ENCODE results near the gene CKLF.
A peak's percentile ranks its signal among the peaks of the same experiment; 100 is the strongest.
"Not testable (repeated sequence)": the region's sequence is repeated elsewhere in the genome, so short reads cannot be mapped to it uniquely, and the experiment has no call there.

CKLF gene

DNA sequence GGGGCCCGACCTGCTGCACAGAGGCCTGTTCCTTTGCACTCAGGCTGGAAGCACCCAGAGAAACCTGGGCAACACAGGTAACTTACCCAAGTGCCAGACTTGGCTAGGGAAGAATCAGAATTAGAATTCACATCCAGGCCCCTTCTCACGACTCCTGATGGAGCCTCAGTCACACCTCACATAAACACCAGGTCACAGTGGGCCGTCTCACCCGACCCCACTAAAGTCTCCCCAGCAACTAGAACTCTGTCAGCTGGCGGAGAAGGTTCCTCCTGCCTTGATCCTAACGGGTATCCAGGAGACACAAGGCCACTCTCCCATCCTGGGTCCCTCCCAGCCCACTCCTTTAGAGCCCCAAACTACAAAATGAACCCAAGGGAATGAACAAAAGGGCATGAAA is 8.8 kb upstream of the CKLF start:
- no peak for DNase-seq

DNA sequence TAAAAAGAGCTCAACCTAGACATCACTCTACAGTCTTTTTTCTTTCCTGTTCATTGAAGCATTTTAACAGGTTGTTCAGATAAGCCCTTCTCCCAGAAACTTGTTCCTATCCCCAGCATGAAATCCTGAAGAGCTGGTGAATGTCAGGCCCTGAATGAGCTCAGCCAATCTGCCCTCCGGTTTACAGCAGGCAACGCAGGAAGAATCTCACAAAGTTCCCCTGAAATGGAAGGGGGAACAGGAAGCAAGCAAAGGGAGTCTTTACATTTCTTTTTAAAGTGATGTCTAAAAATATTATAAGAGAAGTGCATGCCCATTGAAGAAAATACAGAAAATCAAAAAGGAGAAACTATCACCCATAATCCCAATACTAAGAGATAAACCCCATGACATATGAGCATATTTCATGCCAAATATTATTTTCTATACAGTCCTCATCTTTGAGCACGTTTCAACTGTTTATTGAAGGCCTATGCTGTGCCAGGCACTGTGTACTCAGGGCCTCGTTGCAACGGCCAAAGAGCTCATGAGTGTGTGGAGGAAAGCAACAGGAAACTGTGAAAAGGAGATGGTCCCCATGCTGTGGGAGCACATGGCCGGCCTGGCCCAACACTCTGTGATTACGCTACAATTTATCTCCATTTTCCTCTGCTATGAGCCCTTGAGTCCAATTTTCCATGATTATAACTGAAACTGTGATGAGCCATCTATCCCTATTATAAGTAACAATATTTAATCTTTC is 8.2 kb upstream of the CKLF start:
- no peak for DNase-seq

DNA sequence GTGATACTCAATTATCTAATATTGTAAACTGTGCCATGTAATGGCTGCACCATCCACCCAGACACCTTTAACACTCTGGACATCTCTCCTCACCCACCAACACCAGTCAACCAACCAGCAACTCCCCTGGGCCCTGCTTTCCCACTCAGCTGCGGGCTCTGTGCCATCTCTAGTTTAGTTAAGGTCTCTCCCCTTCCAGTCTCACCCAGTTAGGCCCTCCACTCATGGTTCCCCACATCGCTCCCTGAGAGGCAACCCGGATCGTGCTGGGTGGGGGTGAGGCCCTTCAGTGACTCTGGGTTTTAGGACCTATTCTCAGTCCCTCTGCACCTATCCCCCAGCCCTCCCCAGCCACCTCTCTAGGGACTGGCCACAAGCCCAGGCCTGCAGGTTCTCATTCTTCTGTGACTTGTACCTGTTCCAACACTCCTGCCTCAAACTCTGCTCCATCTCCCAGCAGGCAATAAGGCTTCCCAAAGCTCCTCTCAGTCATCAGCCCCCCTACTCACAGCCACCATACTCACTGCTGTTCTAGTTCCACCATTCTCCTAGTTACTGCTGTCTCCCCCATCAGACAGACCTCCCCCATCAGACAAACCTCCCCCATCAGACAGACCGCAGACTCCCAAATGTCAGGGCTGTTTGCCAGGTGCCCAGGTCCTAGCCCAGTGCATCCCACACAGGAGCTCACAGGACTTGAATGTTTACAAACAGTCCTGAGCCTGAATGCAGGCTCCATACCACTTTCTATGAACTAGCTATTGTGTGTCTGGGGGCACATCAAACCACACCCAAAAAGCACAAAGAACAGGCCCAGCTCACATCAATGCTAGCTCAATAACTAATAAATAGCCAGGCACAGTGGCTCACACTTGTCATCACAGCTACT is 5.0 kb upstream of the CKLF start:
- no peak for DNase-seq

DNA sequence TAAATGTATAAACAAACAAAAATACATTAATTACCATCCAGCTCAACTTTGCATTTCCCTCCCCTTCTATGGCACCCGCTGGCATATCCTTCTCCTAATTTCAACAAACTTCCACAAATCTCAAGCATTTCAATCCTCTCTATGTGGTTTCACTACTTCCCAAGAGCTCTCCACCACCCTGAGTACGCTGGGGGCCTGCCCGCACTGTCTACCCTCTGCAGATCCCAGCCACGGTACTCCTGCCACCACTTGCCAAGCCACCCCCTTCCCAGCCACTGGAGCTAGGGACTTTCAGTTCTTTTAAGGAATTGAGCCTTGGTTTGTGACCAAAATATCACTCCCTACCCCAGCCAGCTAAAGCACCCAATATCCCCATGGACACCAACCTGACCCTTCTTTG is 4.3 kb upstream of the CKLF start:
- DNase-seq: no peak

DNA sequence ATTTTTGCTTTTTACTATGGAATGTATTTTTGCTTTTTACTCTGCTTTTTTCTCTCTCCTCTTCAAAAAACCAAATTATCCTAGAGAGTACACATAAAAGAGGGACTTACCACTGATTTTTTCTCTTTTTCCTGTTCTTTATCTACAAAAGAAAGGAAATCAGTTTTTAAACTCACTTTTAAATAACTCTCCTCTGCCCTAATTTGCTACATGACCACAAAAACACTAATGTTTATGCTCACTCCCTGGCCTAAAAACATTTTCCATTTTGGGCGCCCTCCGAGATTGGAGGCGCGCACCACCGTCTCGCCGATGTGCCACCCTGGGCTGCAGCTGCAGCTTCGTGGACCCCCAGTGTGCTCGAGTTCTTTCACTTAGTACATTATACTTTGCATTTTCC is 3.5 kb upstream of the CKLF start:
- DNase-seq: no peak

DNA sequence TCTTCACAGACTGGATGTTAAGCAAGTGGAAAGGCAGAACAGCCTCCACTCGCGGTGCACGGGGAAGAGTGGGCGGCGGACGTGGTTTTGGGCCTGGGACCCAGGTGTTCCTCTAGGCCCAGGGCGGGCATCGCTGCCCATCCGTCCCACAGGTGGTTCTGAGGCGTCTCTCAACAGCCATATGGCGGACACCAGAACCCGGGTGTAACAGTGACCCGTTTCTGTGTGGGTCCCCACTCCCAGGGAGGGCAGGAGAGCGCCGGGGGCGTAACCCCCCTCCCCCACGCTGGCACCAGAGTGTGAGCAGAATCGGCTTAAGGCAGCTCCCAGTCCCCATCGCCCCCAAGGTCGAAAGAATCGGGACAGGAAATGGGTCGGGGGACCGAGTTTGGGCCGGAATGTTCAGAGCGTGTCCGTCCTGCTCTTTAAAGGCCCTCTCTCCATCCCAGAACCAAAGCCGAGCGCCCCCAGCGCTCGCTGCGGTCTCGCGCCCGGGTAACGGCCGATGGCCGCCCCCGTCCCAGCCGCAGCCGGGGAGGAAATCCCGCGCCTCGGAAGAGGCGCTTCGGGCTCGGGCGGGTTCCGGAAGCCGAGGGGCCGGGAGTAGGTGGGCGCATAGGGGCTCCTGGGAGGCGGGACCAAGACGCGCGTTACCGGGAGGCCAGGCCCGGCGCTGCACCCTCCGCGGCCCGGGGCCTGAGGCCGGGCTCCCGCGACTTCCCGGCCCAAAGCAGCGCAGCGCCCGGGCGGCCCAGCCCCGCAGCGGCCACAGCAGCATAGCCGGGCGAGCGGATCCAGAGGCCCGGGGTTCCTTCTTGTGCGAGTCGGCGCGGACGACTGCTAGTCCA is 2.9 kb upstream of the CKLF start, which contains the start of gene TK2:
TK2 (minus strand) TSS at position 839 of the 848 bp plus-strand sequence; CDS start at position 778, 61 bp downstream.
- DNase-seq: peak; percentile 14

DNA sequence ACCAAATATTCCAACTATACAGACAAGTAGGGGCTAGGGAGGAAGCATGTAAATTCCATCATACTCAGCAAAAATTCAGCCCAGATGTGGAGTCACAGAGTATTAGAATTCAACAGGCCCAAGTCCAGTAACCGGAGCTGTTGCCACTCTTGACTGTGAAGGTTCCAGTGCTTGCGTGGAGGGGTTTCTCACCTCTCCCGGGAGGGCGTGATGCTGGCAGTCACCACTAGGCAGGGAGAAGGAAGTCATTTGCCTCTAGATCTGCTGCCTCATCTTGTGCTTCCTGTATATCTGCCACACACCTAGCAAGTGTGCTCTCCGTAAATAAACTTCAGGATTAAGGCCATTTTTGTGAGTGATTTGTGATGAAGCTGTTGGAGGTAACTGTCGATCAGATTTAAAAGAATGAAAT is 1.0 kb upstream of the CKLF start:
- no peak for DNase-seq

DNA sequence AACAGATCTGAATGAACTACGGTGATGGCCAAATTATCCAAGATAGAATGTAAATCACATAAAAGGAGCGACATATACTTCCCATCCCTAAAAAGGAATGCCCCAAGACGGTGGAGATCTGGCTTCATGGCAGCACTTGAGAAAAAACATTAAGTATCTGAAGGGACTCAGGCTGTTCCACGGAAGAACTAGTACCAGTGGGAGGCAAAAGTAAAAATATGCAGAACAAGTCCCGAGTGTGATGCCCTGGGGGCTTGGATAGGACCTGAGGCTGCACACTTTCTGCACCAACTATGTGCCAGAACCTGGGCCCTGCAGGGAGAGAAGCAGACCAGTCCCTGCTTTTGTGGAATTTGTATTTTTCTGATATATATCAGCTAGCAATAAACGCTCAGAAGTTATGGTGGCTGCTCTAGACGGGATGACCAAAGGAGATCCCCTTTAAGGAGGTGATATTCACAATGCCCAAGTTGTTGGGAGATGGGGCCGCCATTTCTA is 539 bp upstream of the CKLF start:
- DNase-seq: no peak

DNA sequence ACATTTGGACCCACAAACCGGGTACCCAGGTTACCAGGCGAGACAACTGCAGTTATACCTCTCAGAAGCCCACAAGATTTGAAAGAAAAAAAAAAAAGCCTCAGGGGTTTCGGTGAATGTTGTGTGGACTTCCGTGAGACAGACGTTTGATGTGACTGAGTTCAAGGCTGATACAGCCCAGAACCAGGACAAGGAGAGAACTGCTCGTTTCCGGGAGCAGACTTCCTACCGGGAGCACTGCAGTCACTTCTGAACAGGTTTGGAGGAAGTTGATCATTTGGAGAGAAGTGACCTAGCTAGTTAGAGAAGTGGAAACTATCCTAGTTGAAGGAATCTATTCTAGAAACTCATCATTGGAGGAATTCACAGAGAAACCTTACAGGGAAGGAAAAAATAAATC is 847 bp downstream of the CKLF start:
- no peak for DNase-seq

DNA sequence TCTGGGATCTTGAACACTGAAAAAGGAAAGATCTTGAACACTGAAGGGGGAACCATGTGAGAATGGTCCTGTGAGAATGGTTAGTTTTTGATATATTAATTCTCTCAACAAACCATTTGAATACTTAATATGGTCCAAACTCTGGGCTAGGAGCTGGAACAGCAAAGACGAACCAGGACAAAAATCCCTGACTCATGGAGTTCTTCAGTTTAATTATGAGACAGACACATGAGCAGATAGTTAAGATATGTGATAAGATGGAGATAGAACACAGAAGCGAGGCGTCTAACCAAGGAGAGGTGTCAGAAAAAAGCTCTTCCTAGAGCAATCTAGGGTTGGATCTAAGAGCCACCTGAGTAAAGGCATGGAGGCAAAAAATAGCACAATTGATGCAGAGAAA is 1.6 kb downstream of the CKLF start:
- no peak for DNase-seq

DNA sequence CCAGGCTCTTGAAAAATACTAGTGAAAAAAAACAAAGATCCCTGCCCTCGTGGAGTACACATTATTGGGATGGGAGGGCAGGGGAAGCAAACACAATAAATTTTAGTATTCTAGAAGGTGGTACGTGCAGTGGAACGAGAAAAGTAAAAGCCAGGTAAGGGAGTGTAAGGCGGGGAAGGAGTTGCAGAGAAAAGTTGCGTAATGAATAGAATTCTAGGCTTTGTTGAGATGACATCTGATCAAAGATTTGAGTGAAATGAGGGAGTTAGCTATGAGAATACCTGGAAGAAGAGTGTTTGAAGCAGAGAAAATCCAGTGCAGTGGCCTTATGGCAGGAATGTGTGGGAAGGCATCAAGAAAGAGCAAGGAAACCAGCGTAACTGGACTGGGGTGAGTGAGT is 2.1 kb downstream of the CKLF start:
- no peak for DNase-seq

DNA sequence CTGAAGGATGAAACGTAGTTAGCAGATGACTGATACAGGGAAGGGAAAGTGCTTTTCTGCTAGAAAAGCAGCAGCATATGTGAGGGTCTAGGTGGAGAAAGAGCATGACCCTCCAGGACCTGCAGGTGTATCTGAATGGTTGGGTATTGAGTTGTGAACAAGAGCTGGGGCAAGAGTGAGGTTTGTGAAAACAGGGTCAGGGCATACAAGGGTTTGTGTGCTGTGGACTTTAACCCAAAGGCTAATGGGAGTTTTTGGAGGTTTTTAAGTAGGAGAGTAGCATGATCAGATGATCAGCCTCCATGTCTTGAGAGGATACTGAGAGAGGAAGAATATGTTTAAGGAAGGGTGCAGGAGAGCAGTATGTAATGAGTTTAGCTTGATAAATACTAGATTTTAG is 7.7 kb downstream of the CKLF start:
- no peak for DNase-seq

DNA sequence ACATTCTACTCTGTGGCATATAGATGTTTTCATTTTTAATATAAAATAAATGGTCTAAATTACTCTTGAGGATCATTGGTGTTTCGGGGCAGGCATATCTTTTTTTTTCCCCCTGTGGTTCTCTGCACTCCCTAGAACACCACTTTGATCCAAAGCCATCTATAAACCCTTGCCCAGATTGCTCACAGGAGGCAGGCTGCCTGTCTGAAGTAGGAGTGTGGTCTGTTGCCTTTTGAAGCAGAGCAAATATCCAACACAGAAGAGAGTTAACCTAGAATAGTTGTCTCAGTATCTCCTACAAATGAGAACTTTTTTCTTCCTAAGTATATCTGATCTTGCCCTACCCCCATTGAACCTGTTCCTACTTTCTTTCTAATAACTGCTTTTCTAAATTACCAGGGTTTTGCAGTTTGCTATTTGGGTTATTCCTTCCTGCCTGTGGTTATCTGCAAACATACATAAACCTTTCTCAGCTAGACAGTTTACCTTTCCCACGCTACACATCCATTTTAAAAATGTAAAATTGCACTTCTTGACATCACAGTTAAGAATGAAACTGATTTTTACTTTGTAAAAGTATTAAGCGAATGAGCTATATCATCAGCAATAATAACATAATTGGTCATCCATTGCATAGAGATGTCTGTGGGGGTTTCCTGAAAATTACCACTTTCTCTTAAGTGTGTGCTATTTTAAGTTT is 9.2 kb downstream of the CKLF start:
- DNase-seq: no peak

DNA sequence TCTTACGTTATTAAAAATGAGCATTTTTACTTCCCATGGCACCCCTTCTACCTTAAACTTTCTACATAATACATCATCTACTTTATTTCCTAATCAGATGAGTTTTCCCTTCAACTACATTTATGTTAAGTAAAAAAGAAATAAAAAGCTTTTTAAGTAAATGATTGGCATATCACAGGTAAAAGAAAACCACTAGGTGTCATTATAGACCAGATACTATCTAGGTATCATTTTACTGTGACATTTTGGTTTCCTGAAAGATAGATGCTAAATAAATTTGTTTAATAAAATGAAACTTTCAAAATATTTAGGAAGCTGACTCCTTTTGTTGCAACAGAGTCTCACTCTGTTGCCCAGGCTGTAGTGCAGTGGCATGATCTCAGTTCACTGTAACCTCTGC is 10.0 kb downstream of the CKLF start:
- DNase-seq: no peak

DNA sequence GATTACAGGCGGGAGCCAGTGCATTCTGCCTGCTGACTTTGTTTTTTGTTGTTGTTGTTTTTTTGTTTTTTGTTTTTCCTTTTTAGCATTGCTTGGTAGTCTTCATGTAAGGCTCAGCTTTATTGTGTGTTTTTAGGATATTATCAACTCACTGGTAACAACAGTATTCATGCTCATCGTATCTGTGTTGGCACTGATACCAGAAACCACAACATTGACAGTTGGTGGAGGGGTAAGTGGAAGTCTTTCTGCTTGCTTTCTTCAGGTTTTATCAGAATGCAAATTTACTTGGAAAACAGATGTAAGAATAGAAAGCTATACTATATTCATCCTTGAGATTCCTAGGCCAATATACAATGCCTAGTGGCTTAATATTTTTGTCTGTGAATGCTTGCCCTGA is 10.6 kb downstream of the CKLF start:
- no peak for DNase-seq

DNA sequence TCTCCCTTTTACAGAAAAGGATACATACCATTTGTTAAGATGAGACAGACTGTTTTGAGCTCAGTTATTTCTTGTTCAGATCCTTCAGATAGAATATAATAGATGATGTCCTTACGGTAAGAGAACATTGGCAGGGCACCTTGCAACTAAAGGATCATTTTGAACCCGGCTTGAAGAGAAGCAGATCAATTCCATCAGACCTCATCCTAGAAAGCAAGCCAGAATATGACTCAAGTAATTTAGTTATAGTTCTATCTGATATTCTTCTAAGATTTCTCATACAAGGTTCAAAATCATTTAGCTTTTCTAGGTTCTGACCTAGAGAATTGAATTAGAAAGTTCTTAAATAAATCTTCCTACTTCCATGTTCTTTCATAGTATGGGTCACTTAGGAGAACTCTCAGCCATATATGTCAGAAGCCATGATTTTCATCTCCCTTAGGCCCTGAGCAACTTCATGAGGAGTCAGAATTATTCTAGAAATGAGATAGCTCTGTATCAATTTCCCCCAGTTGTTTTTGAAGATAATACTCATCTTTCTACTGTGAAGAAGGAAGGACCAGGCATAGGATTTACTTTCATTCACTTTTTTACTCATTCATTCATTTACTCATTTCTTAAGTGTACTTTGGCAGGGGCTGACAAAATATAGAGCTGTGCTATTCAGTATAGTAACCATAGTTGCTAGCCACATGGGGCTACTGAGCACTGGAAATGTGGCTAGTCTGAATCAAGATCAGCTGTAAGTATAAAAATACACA is 11.4 kb downstream of the CKLF start:
- DNase-seq: no peak

DNA sequence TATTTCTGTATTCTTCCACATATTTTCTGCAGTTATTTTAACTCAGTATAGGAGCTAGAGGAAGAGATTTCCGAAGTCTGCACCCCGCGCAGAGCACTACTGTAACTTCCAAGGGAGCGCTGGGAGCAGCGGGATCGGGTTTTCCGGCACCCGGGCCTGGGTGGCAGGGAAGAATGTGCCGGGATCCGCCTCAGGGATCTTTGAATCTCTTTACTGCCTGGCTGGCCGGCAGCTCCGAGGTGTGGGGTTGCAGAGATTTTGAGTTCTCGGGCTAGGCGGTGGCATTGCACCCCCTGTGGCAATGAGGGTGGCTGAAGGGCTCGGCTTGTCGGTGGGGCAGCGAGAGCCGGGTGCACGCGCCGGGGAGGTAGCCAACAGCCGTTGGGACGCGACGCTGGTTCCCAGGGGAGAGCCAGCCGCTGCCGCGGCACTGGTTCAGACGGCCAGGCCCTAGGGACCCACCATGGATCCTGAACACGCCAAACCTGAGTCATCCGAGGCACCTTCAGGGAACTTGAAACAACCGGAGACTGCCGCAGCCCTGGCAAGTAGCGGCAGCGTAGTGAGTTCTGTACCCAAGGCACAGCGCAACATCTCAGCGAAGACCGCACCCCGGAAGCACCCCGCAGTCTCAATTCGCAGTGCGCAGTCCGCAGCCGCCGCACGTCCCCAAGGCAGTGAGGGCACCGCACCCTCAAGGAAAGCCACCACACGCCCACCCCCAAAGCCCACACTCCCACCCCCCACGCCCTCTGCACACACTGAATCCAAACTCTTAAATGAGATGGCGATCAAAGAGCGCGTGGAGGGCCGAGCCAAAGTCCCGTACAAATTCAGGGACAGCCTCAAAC is 13.9 kb downstream of the CKLF start, which contains the start of gene CMTM1:
CMTM1 (plus strand) TSS at position 389 of the 851 bp plus-strand sequence; CDS start at position 464, 75 bp downstream.
- no peak for DNase-seq

DNA sequence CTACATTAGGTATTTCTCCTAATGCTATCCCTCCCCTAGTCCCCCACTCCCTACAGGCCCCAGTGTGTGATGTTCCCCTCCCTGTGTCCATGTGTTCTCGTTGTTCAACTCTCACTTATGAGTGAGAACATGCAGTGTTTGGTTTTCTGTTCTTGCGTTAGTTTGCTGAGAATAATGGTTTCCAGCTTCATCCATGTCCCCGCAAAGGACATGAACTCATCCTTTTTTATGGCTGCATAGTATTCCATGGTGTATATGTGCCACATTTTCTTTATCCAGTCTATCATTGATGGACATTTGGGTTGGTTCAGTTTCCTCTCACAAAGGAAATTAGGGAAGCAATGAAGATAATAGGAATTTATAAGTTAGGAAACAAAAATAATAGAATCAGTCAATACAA is 14.9 kb downstream of the CKLF start:
- not testable (repeated sequence) for DNase-seq

DNA sequence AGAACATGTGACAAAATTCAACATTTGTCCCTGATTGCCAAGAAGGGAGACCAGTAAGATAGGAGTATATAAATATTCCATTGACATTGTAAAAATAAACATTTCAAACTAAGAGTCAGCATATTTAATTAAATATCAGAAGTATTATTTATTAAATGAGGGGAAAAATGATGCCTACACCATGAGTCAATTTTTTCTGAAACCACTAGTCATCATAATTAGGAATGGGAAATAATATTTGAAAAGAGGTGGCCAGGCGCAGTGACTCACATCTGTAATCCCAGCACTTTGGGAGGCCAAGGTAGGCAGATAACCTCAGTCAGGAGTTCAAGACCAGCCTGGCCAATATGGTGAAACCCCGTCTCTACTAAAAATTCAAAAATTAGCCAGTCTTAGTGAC is 16.0 kb downstream of the CKLF start:
- DNase-seq: no peak

DNA sequence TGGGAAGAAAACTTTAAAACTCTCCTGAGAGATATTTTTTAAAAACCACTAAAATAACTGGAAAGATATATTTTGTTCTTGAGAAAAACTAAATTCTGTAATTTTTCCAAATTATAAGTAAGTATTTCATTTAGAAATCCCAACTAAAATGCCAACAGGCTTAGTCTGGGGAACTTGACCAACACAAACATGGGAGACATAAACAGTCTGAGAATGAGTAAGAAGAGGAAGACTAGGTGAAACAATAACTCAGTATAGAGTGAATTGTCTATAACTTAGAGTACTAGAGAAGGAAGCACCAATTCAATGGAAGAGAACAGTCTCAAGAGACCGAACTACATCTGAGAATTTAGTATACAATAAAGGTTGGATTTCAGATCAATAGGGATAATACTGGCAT is 16.8 kb downstream of the CKLF start:
- no peak for DNase-seq
